ENCODE data around the gene TMEM117. TPM values are rescaled to one million over a fixed set of nuclear protein-coding genes. Genes with fewer than 3 reads are reported as not detected.

The TMEM117 gene
- 9.9 TPM for total RNA-seq

GRCh38 chr12:43835656-43836474, at the start of gene TMEM117:
TSS of gene TMEM117 (plus strand) at chr12:43836081.
- H3K36me3 ChIP-seq (ENCODE audit: control insufficient read depth in 3 of 3, insufficient read depth in 3 of 3, low read length in 3 of 3) = no peaks in the 10 kb centered on the region
- no peaks in the 10 kb centered on the region for H3K27me3 ChIP-seq (ENCODE audit: control insufficient read depth in 3 of 3, insufficient read depth in 3 of 3, low read length in 3 of 3)
- peak within 1 kb of the TSS; percentile 76 to 84 (median 79) for H3K4me3 ChIP-seq (ENCODE audit: low read length in 3 of 3)
- H3K9ac ChIP-seq (ENCODE audit: low read depth in 1 of 3, low read length in 3 of 3) = peak within 1 kb of the TSS; percentile 74 to 93 (median 91)
- H3K27ac ChIP-seq (ENCODE audit: low read depth, low read length) = peak within 1 kb of the TSS; percentile 91
- H3K9me3 ChIP-seq (ENCODE audit: control insufficient read depth in 3 of 3, low read length in 3 of 3) = no peaks in the 10 kb centered on the region
- H3K4me1 ChIP-seq (ENCODE audit: control insufficient read depth in 3 of 3, insufficient read depth in 3 of 3, low read length in 3 of 3) = peaks cover 9 to 11% (median 11%) of the 10 kb centered on the region in 3 donors

- H3K4me1 ChIP-seq (ENCODE audit: control insufficient read depth in 3 of 3, insufficient read depth in 3 of 3, low read length in 3 of 3) = no peaks in the 10 kb centered on the region
- no peak overlapping the region for H3K9ac ChIP-seq (ENCODE audit: low read depth in 1 of 3, low read length in 3 of 3)
- no peaks in the 10 kb centered on the region for H3K27me3 ChIP-seq (ENCODE audit: control insufficient read depth in 3 of 3, insufficient read depth in 3 of 3, low read length in 3 of 3)
- H3K4me3 ChIP-seq (ENCODE audit: low read length in 3 of 3) = no peak overlapping the region
- no peak overlapping the region for H3K27ac ChIP-seq (ENCODE audit: low read depth, low read length)
- H3K36me3 ChIP-seq (ENCODE audit: control insufficient read depth in 3 of 3, insufficient read depth in 3 of 3, low read length in 3 of 3) = peaks cover 2 to 15% (median 13%) of the 10 kb centered on the region in 3 donors
- no peaks in the 10 kb centered on the region for H3K9me3 ChIP-seq (ENCODE audit: control insufficient read depth in 3 of 3, low read length in 3 of 3)
These were observed 48.8 kb upstream of the TMEM117 start for GRCh38 chr12:43786899-43787693.

- no peak overlapping the region for H3K27ac ChIP-seq (ENCODE audit: low read depth, low read length)
- no peak overlapping the region for H3K9ac ChIP-seq (ENCODE audit: low read depth in 1 of 3, low read length in 3 of 3)
- H3K36me3 ChIP-seq (ENCODE audit: control insufficient read depth in 3 of 3, insufficient read depth in 3 of 3, low read length in 3 of 3) = peaks cover 2 to 10% (median 5%) of the 10 kb centered on the region in 3 donors
- no peaks in the 10 kb centered on the region for H3K9me3 ChIP-seq (ENCODE audit: control insufficient read depth in 3 of 3, low read length in 3 of 3)
- H3K27me3 ChIP-seq (ENCODE audit: control insufficient read depth in 3 of 3, insufficient read depth in 3 of 3, low read length in 3 of 3) = no peaks in the 10 kb centered on the region
- H3K4me1 ChIP-seq (ENCODE audit: control insufficient read depth in 3 of 3, insufficient read depth in 3 of 3, low read length in 3 of 3) = no peaks in the 10 kb centered on the region
- no peak overlapping the region for H3K4me3 ChIP-seq (ENCODE audit: low read length in 3 of 3)
These were observed 45.9 kb upstream of the TMEM117 start for GRCh38 chr12:43789941-43790340.

- H3K27ac ChIP-seq (ENCODE audit: low read depth, low read length) = no peak overlapping the region
These were observed 40.1 kb upstream of the TMEM117 start for GRCh38 chr12:43795716-43796280.

GRCh38 chr12:43797561-43798217, 38.2 kb upstream of the TMEM117 start:
- Histone ChIP-seq H3K27me3 (ENCODE audit: control insufficient read depth in 3 of 3, insufficient read depth in 3 of 3, low read length in 3 of 3) (no peaks in the 10 kb centered on the region), H3K27ac (ENCODE audit: low read depth, low read length) (no peak overlapping the region), H3K4me3 (ENCODE audit: low read length in 3 of 3) (no peak overlapping the region), H3K4me1 (ENCODE audit: control insufficient read depth in 3 of 3, insufficient read depth in 3 of 3, low read length in 3 of 3) (no peaks in the 10 kb centered on the region), H3K36me3 (ENCODE audit: control insufficient read depth in 3 of 3, insufficient read depth in 3 of 3, low read length in 3 of 3) (peaks cover 7 to 47% (median 46%) of the 10 kb centered on the region in 3 donors), H3K9ac (ENCODE audit: low read depth in 1 of 3, low read length in 3 of 3) (no peak overlapping the region), H3K9me3 (ENCODE audit: control insufficient read depth in 3 of 3, low read length in 3 of 3) (no peaks in the 10 kb centered on the region)

More at GRCh38 chr12:43795716-43796280, 40.1 kb upstream of the TMEM117 start:
- Histone ChIP-seq H3K27me3 (ENCODE audit: control insufficient read depth in 3 of 3, insufficient read depth in 3 of 3, low read length in 3 of 3) (no peaks in the 10 kb centered on the region), H3K9me3 (ENCODE audit: control insufficient read depth in 3 of 3, low read length in 3 of 3) (no peaks in the 10 kb centered on the region), H3K9ac (ENCODE audit: low read depth in 1 of 3, low read length in 3 of 3) (no peak overlapping the region), H3K36me3 (ENCODE audit: control insufficient read depth in 3 of 3, insufficient read depth in 3 of 3, low read length in 3 of 3) (peaks cover 5 to 46% (median 45%) of the 10 kb centered on the region in 3 donors), H3K4me3 (ENCODE audit: low read length in 3 of 3) (no peak overlapping the region), H3K4me1 (ENCODE audit: control insufficient read depth in 3 of 3, insufficient read depth in 3 of 3, low read length in 3 of 3) (no peaks in the 10 kb centered on the region)

- Histone ChIP-seq H3K27ac (ENCODE audit: low read depth, low read length) (peak overlapping the region; percentile 96), H3K27me3 (ENCODE audit: control insufficient read depth in 3 of 3, insufficient read depth in 3 of 3, low read length in 3 of 3) (no peaks in the 10 kb centered on the region), H3K4me1 (ENCODE audit: control insufficient read depth in 3 of 3, insufficient read depth in 3 of 3, low read length in 3 of 3) (peaks cover 0 to 14% (median 4%) of the 10 kb centered on the region in 3 donors), H3K4me3 (ENCODE audit: low read length in 3 of 3) (peak overlapping the region; percentile 85 to 95 (median 94)), H3K9ac (ENCODE audit: low read depth in 1 of 3, low read length in 3 of 3) (peak overlapping the region; percentile 84 to 96 (median 96)), H3K36me3 (ENCODE audit: control insufficient read depth in 3 of 3, insufficient read depth in 3 of 3, low read length in 3 of 3) (peaks cover 5 to 6% (median 5%) of the 10 kb centered on the region in 3 donors), H3K9me3 (ENCODE audit: control insufficient read depth in 3 of 3, low read length in 3 of 3) (no peaks in the 10 kb centered on the region)
These were observed 30.6 kb upstream of the TMEM117 start for GRCh38 chr12:43805149-43805859.

GRCh38 chr12:43805860-43806736, 29.8 kb upstream of the TMEM117 start, which contains the start of gene TWF1:
TSS of gene TWF1 (minus strand) at chr12:43806317. CDS start at chr12:43806245, 72 bp downstream.
- Histone ChIP-seq H3K9me3 (ENCODE audit: control insufficient read depth in 3 of 3, low read length in 3 of 3) (no peaks in the 10 kb centered on the region), H3K36me3 (ENCODE audit: control insufficient read depth in 3 of 3, insufficient read depth in 3 of 3, low read length in 3 of 3) (peaks cover 0 to under 1% (median under 1%) of the 10 kb centered on the region in 3 donors), H3K9ac (ENCODE audit: low read depth in 1 of 3, low read length in 3 of 3) (peak within 1 kb of the TSS; percentile 84 to 96 (median 96)), H3K4me3 (ENCODE audit: low read length in 3 of 3) (peak within 1 kb of the TSS; percentile 85 to 95 (median 94)), H3K27me3 (ENCODE audit: control insufficient read depth in 3 of 3, insufficient read depth in 3 of 3, low read length in 3 of 3) (no peaks in the 10 kb centered on the region), H3K27ac (ENCODE audit: low read depth, low read length) (peak within 1 kb of the TSS; percentile 96), H3K4me1 (ENCODE audit: control insufficient read depth in 3 of 3, insufficient read depth in 3 of 3, low read length in 3 of 3) (peaks cover 0 to 14% (median 4%) of the 10 kb centered on the region in 3 donors)

- peaks cover 0 to 14% (median 4%) of the 10 kb centered on the region in 3 donors for H3K4me1 ChIP-seq (ENCODE audit: control insufficient read depth in 3 of 3, insufficient read depth in 3 of 3, low read length in 3 of 3)
- peak overlapping the region; percentile 96 for H3K27ac ChIP-seq (ENCODE audit: low read depth, low read length)
- H3K9me3 ChIP-seq (ENCODE audit: control insufficient read depth in 3 of 3, low read length in 3 of 3) = no peaks in the 10 kb centered on the region
- peak overlapping the region; percentile 73 to 94 (median 85) for H3K4me3 ChIP-seq (ENCODE audit: low read length in 3 of 3)
- peak overlapping the region; percentile 84 to 96 (median 96) for H3K9ac ChIP-seq (ENCODE audit: low read depth in 1 of 3, low read length in 3 of 3)
- H3K36me3 ChIP-seq (ENCODE audit: control insufficient read depth in 3 of 3, insufficient read depth in 3 of 3, low read length in 3 of 3) = no peaks in the 10 kb centered on the region
- no peaks in the 10 kb centered on the region for H3K27me3 ChIP-seq (ENCODE audit: control insufficient read depth in 3 of 3, insufficient read depth in 3 of 3, low read length in 3 of 3)
These were observed 29.2 kb upstream of the TMEM117 start for GRCh38 chr12:43806737-43807072.

Data from skeletal muscle tissue (tissue), 4 donors.